ENCODE results near the gene ARHGEF16. TPM values are rescaled to one million over a fixed set of nuclear protein-coding genes. Genes with fewer than 3 reads are reported as not detected.

The ARHGEF16 gene
- total RNA-seq, 1 donor, result 0.18 TPM

DNA sequence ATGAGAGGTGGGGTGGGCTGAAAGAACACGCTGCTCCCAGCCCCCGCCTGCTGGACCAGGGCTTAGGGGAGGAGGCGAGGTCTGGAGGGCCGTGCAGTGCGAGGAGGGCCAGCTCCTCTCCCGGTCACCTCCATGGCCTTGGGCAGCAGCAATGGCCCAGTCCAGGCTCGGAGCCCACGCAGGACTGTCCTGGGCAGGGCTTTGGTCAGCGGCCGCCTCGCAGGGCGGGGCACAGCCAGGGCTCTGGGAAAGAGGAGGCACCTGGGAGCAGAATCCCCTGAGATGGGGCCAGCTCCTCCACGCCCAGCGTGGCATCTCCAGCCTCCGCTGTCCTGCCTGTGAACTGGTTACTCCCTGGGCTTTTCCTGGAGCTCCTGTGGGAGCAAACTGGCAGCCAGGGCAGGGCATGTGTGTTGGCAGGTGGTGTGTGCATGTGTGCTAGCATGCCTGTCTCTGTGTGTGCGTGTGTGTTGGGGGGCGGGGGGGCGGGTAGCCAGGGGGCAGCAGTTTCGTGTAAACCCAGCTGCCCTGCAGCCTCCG, 27.4 kb downstream of the ARHGEF16 start:
- DNase-seq (ENCODE audit: low read depth), result no peak
- H3K4me3 ChIP-seq (ENCODE audit: low read depth, low read length), result no peak overlapping the region
- TF ChIP-seq, protein P1, sequence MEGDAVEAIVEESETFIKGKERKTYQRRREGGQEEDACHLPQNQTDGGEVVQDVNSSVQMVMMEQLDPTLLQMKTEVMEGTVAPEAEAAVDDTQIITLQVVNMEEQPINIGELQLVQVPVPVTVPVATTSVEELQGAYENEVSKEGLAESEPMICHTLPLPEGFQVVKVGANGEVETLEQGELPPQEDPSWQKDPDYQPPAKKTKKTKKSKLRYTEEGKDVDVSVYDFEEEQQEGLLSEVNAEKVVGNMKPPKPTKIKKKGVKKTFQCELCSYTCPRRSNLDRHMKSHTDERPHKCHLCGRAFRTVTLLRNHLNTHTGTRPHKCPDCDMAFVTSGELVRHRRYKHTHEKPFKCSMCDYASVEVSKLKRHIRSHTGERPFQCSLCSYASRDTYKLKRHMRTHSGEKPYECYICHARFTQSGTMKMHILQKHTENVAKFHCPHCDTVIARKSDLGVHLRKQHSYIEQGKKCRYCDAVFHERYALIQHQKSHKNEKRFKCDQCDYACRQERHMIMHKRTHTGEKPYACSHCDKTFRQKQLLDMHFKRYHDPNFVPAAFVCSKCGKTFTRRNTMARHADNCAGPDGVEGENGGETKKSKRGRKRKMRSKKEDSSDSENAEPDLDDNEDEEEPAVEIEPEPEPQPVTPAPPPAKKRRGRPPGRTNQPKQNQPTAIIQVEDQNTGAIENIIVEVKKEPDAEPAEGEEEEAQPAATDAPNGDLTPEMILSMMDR (IDR thresholded peaks at IDR 0.05; ENCODE audit: insufficient read depth, low read length), result no peak

- DNase-seq (ENCODE audit: low read depth), result peak; percentile 43
- no peak overlapping the region for H3K4me3 ChIP-seq (ENCODE audit: low read depth, low read length)
- TF ChIP-seq, protein P1 (IDR thresholded peaks at IDR 0.05; ENCODE audit: insufficient read depth, low read length), result peak; percentile 36
These were observed 27.9 kb downstream of the ARHGEF16 start for GRCh38 chr1:3482378-3482849.

DNA sequence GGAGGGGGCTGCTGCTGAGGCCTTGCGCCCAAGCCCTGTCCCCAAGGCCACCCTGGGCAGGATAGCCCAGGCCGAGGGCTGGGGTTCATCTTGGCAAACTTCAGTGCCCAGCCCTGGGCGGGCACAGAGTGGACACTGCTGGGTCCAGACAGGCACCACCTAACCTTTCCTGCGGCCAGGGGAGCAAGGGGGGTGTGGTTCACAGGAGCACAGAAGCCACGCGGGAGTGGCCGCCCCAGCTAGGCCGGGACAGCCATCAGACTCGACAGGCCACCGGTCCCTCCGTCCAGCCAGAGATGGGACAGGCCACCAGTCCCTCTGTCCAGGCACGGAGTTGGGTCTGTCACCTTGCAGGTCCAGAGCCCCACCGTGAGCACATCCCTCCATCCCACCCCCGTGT, 28.9 kb downstream of the ARHGEF16 start:
- TF ChIP-seq, protein P1 (IDR thresholded peaks at IDR 0.05; ENCODE audit: insufficient read depth, low read length), result no peak

GRCh38 chr1:3483801-3484444, 29.5 kb downstream of the ARHGEF16 start:
- TF ChIP-seq, protein P1 (IDR thresholded peaks at IDR 0.05; ENCODE audit: insufficient read depth, low read length), result peak; percentile 79
- H3K4me3 ChIP-seq (ENCODE audit: low read depth, low read length), result no peak overlapping the region
- DNase-seq (ENCODE audit: low read depth), result no peak

More for the DNA sequence above, 28.9 kb downstream of the ARHGEF16 start:
- H3K4me3 ChIP-seq (ENCODE audit: low read depth, low read length), result no peak overlapping the region
- DNase-seq (ENCODE audit: low read depth), result no peak

- no peak overlapping the region for H3K4me3 ChIP-seq (ENCODE audit: low read depth, low read length)
- DNase-seq (ENCODE audit: low read depth), result no peak
- TF ChIP-seq, protein P1 (IDR thresholded peaks at IDR 0.05; ENCODE audit: insufficient read depth, low read length), result no peak
These were observed 30.6 kb downstream of the ARHGEF16 start for GRCh38 chr1:3485016-3485415.

GRCh38 chr1:3488432-3488831, 34.0 kb downstream of the ARHGEF16 start:
- H3K4me3 ChIP-seq (ENCODE audit: low read depth, low read length), result no peak overlapping the region
- DNase-seq (ENCODE audit: low read depth), result no peak
- TF ChIP-seq, protein P1 (IDR thresholded peaks at IDR 0.05; ENCODE audit: insufficient read depth, low read length), result no peak

Measured in fibroblast of the aortic adventitia (primary cell).